Measurements from ENCODE around the gene RNF10.

Gene RNF10

DNA sequence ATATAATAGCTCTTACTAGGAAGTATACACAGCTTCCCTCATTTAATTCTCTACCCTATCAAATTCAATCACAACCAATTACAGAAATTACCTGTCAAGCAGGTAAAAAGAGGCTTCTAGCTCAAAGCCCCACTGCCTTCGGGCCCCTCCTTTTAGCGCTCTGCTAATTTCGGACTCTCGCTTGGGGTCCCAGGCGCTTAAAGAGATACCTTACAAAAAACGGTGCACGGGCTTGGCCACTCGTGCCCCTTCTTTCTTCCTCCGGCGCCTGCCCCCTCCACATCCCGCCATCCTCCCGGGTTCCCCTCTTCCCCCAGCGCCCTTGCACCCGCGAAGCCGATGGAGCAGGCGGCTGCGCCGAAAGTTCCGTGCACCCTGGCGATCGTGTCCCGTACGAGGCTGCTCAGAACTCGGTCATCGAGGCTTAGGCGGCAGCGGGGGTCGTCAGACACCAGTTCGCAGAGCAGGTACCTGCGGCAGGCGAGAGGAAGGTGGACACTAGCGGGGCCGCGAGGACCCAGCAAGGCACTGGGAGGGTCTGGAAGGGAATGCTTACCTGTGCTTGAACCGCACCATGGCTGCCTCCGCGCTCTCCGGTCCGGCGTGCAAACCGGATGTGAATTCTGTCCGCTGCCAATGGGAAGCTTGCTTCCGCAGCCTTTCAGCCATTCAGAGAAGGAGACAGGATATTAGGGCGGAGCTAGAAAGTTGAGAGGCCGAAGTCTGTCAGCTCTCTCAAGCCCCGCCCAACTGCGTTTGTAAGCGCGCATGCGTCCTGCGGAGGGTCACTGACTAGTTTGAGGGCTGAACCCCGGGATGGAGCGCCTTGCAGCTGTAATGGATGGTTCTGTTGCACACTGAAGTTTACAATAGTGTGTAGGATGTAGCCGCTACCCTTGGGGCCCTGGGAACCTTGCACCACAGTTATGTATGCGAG, 46.9 kb downstream of the RNF10 start, which contains the start of gene POP5:
Gene POP5 (minus strand): TSS at position 616 of the 937 bp plus-strand sequence. CDS start 40 bp downstream, at position 576.
- Mint-ChIP-seq H3K9me3 (no peaks in the 10 kb centered on the region), H3K36me3 (ENCODE audit: low read depth) (peaks cover 40% of the 10 kb centered on the region), H3K4me3 (peak within 1 kb of the TSS; percentile 96 to 100 (median 98)), H3K27me3 (ENCODE audit: low read depth) (peaks cover 36% of the 10 kb centered on the region), H3K4me1 (peaks cover 27% of the 10 kb centered on the region), H3K27ac (peak within 1 kb of the TSS; percentile 49 to 82 (median 77))
- TF ChIP-seq, protein P1, sequence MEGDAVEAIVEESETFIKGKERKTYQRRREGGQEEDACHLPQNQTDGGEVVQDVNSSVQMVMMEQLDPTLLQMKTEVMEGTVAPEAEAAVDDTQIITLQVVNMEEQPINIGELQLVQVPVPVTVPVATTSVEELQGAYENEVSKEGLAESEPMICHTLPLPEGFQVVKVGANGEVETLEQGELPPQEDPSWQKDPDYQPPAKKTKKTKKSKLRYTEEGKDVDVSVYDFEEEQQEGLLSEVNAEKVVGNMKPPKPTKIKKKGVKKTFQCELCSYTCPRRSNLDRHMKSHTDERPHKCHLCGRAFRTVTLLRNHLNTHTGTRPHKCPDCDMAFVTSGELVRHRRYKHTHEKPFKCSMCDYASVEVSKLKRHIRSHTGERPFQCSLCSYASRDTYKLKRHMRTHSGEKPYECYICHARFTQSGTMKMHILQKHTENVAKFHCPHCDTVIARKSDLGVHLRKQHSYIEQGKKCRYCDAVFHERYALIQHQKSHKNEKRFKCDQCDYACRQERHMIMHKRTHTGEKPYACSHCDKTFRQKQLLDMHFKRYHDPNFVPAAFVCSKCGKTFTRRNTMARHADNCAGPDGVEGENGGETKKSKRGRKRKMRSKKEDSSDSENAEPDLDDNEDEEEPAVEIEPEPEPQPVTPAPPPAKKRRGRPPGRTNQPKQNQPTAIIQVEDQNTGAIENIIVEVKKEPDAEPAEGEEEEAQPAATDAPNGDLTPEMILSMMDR (IDR thresholded peaks at IDR 0.05; ENCODE audit: unreplicated experiment in 3 of 3) = no peak

DNA sequence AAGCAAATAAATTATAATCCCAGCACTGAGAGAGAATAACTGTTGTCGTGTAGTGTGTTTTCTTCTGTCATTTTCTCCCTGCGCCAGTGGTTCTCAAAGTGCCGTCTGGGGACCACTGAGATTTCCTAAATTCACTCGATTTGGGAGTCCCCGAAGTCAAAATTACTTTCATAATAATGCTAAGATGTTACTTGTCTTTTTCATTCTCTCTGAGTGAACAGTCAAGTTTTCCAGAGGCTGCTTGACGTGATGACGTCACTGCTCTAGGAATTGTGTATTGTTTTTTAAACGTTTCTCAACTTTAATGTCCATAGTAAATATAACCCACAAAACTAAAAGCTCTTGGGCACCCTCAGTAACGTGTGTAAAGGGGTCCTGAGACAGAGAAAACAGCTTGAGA, 47.8 kb downstream of the RNF10 start:
- Mint-ChIP-seq H3K9me3 (no peaks in the 10 kb centered on the region), H3K4me1 (peaks cover 27% of the 10 kb centered on the region), H3K36me3 (ENCODE audit: low read depth) (peaks cover 31% of the 10 kb centered on the region), H3K4me3 (peak overlapping the region; percentile 96 to 100 (median 98)), H3K27me3 (ENCODE audit: low read depth) (peaks cover 44% of the 10 kb centered on the region), H3K27ac (peak overlapping the region in 1 of 3 experiments; percentile 82)
- TF ChIP-seq, protein P1 (IDR thresholded peaks at IDR 0.05; ENCODE audit: unreplicated experiment in 3 of 3) = no peak

DNA sequence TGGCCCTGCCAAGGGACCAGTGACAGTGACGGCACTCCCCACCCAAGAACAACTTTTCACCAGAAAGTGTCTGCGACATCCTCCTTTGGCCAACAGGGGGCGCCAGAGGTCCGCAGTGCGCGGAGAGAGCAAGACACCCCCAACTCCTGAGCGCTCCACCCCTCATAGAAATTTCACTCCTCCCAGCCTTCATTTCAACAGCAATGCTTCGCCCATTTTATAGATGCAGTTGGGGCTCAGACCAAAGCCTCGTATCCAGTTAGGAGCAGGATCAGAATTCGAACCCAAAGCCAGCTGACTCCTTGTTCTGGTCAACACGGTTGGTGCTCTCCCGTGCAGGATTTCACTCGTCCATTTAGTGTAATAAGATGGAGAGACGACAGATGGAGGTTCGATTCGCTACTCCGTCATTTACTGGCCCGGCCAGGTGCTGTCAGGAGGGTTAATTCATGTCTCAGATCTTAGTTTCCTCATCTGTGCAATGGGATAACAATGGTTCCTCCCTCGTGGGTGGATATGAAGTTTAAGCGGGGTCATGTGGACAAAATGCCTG, 49.4 kb downstream of the RNF10 start:
- H3K27me3 Mint-ChIP-seq (ENCODE audit: low read depth) = peaks cover 52% of the 10 kb centered on the region
- H3K9me3 Mint-ChIP-seq = no peaks in the 10 kb centered on the region
- peak overlapping the region; percentile 55 to 75 (median 71) for H3K4me3 Mint-ChIP-seq
- H3K4me1 Mint-ChIP-seq = peaks cover 27% of the 10 kb centered on the region
- H3K27ac Mint-ChIP-seq = peak overlapping the region in 2 of 3 experiments; percentile 23 to 40
- H3K36me3 Mint-ChIP-seq (ENCODE audit: low read depth) = peaks cover 18% of the 10 kb centered on the region
- TF ChIP-seq, protein P1 (IDR thresholded peaks at IDR 0.05; ENCODE audit: unreplicated experiment in 3 of 3) = peak; percentile 88 to 91 (median 89)

DNA sequence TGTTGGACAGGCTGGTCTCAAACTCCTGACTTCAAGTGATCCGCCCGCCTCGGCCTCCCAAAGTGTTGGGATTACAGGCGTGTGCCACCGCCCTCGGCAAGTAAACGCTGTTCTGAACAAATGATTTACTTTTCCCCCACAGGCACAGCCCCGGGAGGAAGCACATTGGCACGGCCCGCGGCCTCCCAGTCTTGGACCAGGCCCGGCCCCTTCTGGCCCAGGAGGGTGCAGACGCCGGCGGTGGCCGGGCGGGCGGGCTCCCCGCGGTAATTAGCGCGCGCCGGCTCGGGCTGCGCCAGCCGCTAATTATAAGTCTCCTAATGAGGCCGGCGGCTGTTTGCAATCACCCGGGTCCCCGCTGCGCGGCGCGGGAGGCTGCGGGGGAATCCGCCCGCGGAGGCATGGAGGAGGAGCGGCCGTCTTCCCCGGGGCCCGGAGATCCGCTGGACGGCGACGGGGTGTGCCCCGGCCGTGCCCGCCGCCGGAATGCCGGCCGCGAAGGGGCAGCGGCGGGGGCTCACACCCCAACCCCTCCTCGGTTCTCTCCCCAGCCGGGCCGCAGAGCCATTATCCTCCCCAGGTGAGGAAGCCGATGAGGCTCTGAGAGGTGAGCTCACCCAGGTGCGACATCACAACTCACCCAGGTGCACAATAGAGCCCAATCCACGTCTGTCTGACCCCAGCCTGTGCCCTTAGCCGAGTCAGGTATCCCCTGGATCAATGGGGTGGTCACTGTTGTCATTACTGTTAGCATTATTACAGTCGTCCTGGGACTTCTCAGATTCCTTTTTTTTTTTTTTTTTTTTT, 50.4 kb downstream of the RNF10 start:
- H3K9me3 Mint-ChIP-seq = no peaks in the 10 kb centered on the region
- H3K27ac Mint-ChIP-seq = no peak overlapping the region
- H3K27me3 Mint-ChIP-seq (ENCODE audit: low read depth) = peaks cover 52% of the 10 kb centered on the region
- H3K36me3 Mint-ChIP-seq (ENCODE audit: low read depth) = peaks cover 9% of the 10 kb centered on the region
- H3K4me1 Mint-ChIP-seq = peaks cover 27% of the 10 kb centered on the region
- TF ChIP-seq, protein P1 (IDR thresholded peaks at IDR 0.05; ENCODE audit: unreplicated experiment in 3 of 3) = peak; percentile 40 to 47 (median 40)
- H3K4me3 Mint-ChIP-seq = peak overlapping the region; percentile 66 to 76 (median 71)

DNA sequence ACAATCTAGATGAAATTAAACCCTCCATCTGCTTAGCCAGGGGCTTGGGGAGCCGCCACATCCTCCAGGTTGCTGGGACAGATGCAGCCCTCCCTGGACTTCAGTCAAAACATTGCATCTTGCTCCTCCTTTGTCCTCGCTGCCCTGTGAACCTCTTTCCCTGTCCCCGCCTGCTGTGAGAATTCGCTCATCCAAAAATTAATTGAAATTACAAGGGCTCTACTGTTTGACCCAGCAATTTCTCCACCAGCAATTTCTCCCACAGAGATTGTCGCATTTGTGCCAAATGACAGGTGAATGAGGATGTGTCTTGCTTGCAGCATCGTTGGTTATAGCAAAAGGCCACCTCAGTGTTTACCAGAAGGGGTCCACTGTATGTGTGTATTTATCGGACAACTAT, 52.0 kb downstream of the RNF10 start:
- Mint-ChIP-seq H3K27me3 (ENCODE audit: low read depth) (peaks cover 53% of the 10 kb centered on the region), H3K27ac (no peak overlapping the region), H3K4me3 (peak overlapping the region; percentile 42 to 54 (median 49)), H3K9me3 (no peaks in the 10 kb centered on the region), H3K4me1 (peaks cover 14% of the 10 kb centered on the region), H3K36me3 (ENCODE audit: low read depth) (no peaks in the 10 kb centered on the region)
- TF ChIP-seq, protein P1 (IDR thresholded peaks at IDR 0.05; ENCODE audit: unreplicated experiment in 3 of 3) = no peak

Measured in nephron (organoid).